Measurements from ENCODE around the gene SORCS2. TPM values are rescaled to one million over a fixed set of nuclear protein-coding genes. Genes with fewer than 3 reads are reported as not detected.

The SORCS2 gene
- polyA plus RNA-seq, 1 of the 3 experiments (the other 2 are of a cell fraction): 1.6 TPM

DNA sequence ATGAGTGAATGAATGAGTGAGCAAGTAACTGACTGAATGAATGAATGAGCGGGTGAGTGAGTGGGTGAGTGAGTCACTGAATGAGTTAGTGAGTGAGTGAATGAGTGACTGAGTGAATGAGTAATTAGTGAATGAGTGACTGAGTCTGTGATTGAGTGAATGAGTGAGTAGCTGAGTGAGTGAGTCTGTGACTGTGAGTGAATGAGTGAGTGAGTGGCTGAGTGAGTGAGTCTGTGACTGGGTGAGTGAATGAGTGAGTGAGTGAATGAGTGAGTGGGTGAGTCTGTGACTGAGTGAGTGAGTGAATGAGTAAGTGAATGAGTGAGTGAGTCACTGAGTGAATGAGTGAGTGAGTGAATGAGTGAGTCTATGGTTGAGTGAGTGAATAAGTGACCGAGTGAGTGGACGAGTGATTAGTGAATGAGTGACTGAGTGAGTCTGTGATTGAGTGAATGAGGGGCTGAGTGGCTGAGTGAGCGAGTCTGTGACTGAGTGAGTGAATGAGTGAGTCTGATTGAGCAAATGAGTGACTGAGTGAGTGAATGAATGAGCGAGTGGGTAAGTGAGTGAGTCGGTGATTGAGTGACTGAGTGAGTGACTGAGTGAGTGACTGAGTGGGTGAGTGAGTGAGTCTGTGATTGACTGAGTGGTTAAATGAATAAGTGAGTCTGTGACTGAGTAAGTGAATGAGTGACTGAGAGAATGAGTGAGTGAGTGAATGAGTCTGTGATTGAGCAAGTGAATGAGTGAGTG, 465.4 kb downstream of the SORCS2 start:
- CTCF ChIA-PET: interaction anchor here (1.2 kb wide), 1 partner anchor 19 kb away, joined by 3 read pairs; no protein-coding TSS in a partner anchor
- Histone ChIP-seq H3F3A (replicated peaks; ENCODE audit: insufficient read depth) (peaks cover 5% of the 10 kb centered on the region), H3K4me2 (no peak overlapping the region), H3K36me3 (replicated peaks in 1 of 2; ENCODE audit: control insufficient read depth in 1 of 2, insufficient read depth in 2 of 2, low read length in 1 of 2) (no peaks in the 10 kb centered on the region), H3K9me2 (no peaks in the 10 kb centered on the region), H3K4me3 (ENCODE audit: low read depth in 2 of 2, low read length in 1 of 2) (no peak overlapping the region), H4K20me1 (ENCODE audit: insufficient read depth) (no peaks in the 10 kb centered on the region), H3K9me3 (no peaks in the 10 kb centered on the region), H3K27ac (ENCODE audit: low read depth in 2 of 2, low read length in 1 of 2) (no peak overlapping the region), H2AFZ (ENCODE audit: low read depth) (no peak overlapping the region), H3K4me1 (ENCODE audit: control insufficient read depth in 1 of 2, insufficient read depth in 2 of 2, low read depth in 1 of 2, low read length in 1 of 2) (peaks cover 6 to 23% of the 10 kb centered on the region in 2 experiments; a peak in 2 of 4 replicates), H3K79me2 (ENCODE audit: insufficient read depth) (no peaks in the 10 kb centered on the region), H3K9ac (no peak overlapping the region), H3K27me3 (ENCODE audit: insufficient read depth) (no peaks in the 10 kb centered on the region)
- no peak for TF ChIP-seq CTCF (IDR thresholded peaks at IDR 0.05)
- TF ChIP-seq YY1 (IDR thresholded peaks at IDR 0.05; ENCODE audit: low read depth): no peak
- TF ChIP-seq TEAD4 (IDR thresholded peaks at IDR 0.05; ENCODE audit: borderline replicate concordance, insufficient read depth): no peak
- TF ChIP-seq IRF3 (IDR thresholded peaks at IDR 0.05; ENCODE audit: low read depth, low read length): no peak
- TF ChIP-seq TAF1 (IDR thresholded peaks at IDR 0.05; ENCODE audit: borderline replicate concordance, low read depth, low read length): no peak
- no peak for DNase-seq
- POLR2A ChIA-PET: no interaction called here
- 94% methylated on average over 6 of the region's 6 CpGs for WGBS (ENCODE audit: low lambda C conversion rate)

DNA sequence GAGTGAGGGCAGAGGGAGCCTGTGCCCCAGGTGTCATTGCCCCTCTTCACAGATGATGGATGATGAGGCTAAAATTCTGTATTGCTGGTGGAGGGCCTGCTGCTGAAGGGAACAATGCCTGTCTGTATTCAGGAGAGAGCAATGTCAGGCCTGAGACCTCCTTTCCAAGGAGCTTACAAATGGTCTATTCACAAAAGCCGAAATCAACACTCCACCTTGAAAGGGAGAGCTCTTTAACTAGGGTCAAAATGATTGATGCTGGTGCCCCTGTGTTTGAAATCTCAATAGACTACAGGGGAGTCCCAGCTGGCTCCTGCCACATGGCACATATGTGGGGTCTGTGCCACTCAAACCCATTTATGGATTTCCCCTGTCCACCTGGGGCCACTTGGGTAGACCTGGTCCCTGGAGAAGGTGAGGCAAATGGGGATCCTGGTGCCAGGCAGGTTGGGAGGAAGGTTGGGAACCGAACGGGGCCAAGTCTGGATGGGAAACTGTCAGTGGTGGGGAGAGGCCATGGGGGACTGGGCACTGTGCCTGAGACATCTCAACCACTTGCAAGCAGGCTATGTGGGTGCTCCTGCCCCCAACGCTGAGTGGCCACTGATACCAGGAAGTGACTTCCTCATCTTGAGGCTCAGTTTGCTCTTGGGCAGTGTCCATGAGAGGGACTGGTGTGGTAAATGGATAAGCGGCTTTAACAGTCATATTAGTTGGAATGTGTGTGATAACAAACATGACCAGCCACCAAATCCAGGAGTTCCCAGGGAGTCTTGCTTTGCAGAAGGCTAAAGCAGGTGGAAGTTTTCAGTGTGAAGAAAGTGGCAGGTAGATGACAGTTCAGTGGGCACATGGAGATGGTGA, 466.2 kb downstream of the SORCS2 start:
- H3K4me3 ChIP-seq (ENCODE audit: low read depth in 2 of 2, low read length in 1 of 2): no peak overlapping the region
- 87% methylated on average over 5 of the region's 5 CpGs for WGBS (ENCODE audit: low lambda C conversion rate)
- no peaks in the 10 kb centered on the region for H3K79me2 ChIP-seq (ENCODE audit: insufficient read depth)
- H3K4me1 ChIP-seq (ENCODE audit: control insufficient read depth in 1 of 2, insufficient read depth in 2 of 2, low read depth in 1 of 2, low read length in 1 of 2): peaks cover 6 to 23% of the 10 kb centered on the region in 2 experiments; a peak in 2 of 4 replicates
- no peak for TF ChIP-seq NRF1 (IDR thresholded peaks at IDR 0.05; ENCODE audit: low read depth, low read length)
- no peak for TF ChIP-seq EZH2phosphoT487 (IDR thresholded peaks at IDR 0.05; ENCODE audit: borderline replicate concordance, low read depth)
- TF ChIP-seq FOXJ3 (CRISPR knock-in tag; IDR thresholded peaks at IDR 0.05): no peak
- no peak for TF ChIP-seq NFIC (IDR thresholded peaks at IDR 0.05; ENCODE audit: borderline replicate concordance)
- no peak for TF ChIP-seq MAX (IDR thresholded peaks at IDR 0.05; ENCODE audit: low read depth)
- TF ChIP-seq EP300 (IDR thresholded peaks at IDR 0.05; ENCODE audit: borderline replicate concordance in 1 of 2, low read depth in 1 of 2, low read length in 1 of 2): no peak
- no peak for TF ChIP-seq TAF1 (IDR thresholded peaks at IDR 0.05; ENCODE audit: borderline replicate concordance, low read depth, low read length)
- TF ChIP-seq SIN3A (IDR thresholded peaks at IDR 0.05; ENCODE audit: borderline replicate concordance, low read depth, low read length): no peak
- TF ChIP-seq MXI1 (IDR thresholded peaks at IDR 0.05; ENCODE audit: low read depth, low read length): no peak
- TF ChIP-seq RFX5 (IDR thresholded peaks at IDR 0.05; ENCODE audit: low read length): no peak
- no peak; the same call in 1 of the 2 replicates for TF ChIP-seq TCF12 (IDR thresholded peaks at IDR 0.05)
- H3K9ac ChIP-seq: no peak overlapping the region
- no peaks in the 10 kb centered on the region for H3K9me3 ChIP-seq
- no peak overlapping the region for H3K4me2 ChIP-seq
- ChIA-PET POLR2A (no interaction called here), CTCF (interaction anchor here (1.2 kb wide), 1 partner anchor 18 kb away, joined by 3 read pairs; no protein-coding TSS in a partner anchor)
- DNase-seq: no peak
- peaks cover 5% of the 10 kb centered on the region for H3F3A ChIP-seq (replicated peaks; ENCODE audit: insufficient read depth)
- no peaks in the 10 kb centered on the region for H3K36me3 ChIP-seq (replicated peaks in 1 of 2; ENCODE audit: control insufficient read depth in 1 of 2, insufficient read depth in 2 of 2, low read length in 1 of 2)
- no peaks in the 10 kb centered on the region for H3K9me2 ChIP-seq
- no peaks in the 10 kb centered on the region for H3K27me3 ChIP-seq (ENCODE audit: insufficient read depth)
- H4K20me1 ChIP-seq (ENCODE audit: insufficient read depth): no peaks in the 10 kb centered on the region
- no peak overlapping the region for H3K27ac ChIP-seq (ENCODE audit: low read depth in 2 of 2, low read length in 1 of 2)
- H2AFZ ChIP-seq (ENCODE audit: low read depth): no peak overlapping the region

Measured in SK-N-SH (cell line).